Muscle layer of colon (tissue), 2 donors: ENCODE measurements around the gene MAN1C1.
"Not testable (repeated sequence)": the region's sequence is repeated elsewhere in the genome, so short reads cannot be mapped to it uniquely, and the experiment has no call there.

Experiments
- H3K27ac ChIP-seq: one replicate; pipeline ENCODE4 v1.7.0; 2013; ENCODE audit warnings: low read depth, mild to moderate bottlenecking, low read length, moderate library complexity
- H3K27me3 ChIP-seq, 2 donors: one replicate each; pipeline ENCODE4 v1.7.0; 2013; ENCODE audit warnings: low read length in 2 of 2, mild to moderate bottlenecking in 2 of 2; ENCODE audit not compliant: insufficient read depth in 2 of 2, control insufficient read depth in 1 of 2
- H3K36me3 ChIP-seq: one replicate; pipeline ENCODE4 v1.7.0; 2013; ENCODE audit warnings: mild to moderate bottlenecking, low read length; ENCODE audit not compliant: insufficient read depth
- H3K4me1 ChIP-seq: one replicate; pipeline ENCODE4 v1.7.0; 2013; ENCODE audit warnings: mild to moderate bottlenecking, low read length; ENCODE audit not compliant: insufficient read depth
- H3K4me3 ChIP-seq, 2 donors: one replicate each; pipeline ENCODE4 v1.7.0; 2013; ENCODE audit warnings: low read length in 2 of 2, low read depth in 1 of 2, mild to moderate bottlenecking in 1 of 2, moderate library complexity in 1 of 2
- H3K9ac ChIP-seq: one replicate; pipeline ENCODE4 v1.7.0; 2013; ENCODE audit warnings: low read length
- H3K9me3 ChIP-seq: one replicate; pipeline ENCODE4 v1.7.0; 2013; ENCODE audit warnings: mild to moderate bottlenecking, low read length
- donor health status: abdominal sarcoma.
- donor health status: Adenocarcinoma of cecum.

MAN1C1 gene

DNA sequence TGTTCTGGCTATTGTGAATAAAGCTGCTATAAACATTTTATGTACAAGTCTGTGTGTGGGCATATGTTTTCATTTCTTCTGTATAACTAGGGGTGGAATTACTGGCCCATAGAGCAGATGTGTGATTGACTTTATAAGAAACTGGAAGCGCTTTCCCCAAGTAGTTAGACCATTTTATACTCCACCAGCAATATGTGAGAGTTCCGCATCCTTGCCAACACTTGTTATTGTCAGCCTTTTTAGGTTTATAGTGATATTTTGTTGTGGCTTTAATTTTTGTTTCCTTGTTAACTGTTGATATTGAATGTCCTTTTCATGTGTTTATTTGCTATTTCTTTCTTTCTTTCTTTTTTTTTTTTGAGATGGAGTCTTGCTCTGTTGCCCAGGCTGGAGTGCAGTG is 9.4 kb downstream of the MAN1C1 start:
- no peaks in the 10 kb centered on the region for H3K27me3 ChIP-seq
- no peak overlapping the region for H3K9ac ChIP-seq
- peaks cover 7% of the 10 kb centered on the region for H3K36me3 ChIP-seq
- no peaks in the 10 kb centered on the region for H3K9me3 ChIP-seq
- H3K4me1 ChIP-seq = peaks cover 22% of the 10 kb centered on the region
- H3K27ac ChIP-seq = no peak overlapping the region
- H3K4me3 ChIP-seq = no peak overlapping the region

DNA sequence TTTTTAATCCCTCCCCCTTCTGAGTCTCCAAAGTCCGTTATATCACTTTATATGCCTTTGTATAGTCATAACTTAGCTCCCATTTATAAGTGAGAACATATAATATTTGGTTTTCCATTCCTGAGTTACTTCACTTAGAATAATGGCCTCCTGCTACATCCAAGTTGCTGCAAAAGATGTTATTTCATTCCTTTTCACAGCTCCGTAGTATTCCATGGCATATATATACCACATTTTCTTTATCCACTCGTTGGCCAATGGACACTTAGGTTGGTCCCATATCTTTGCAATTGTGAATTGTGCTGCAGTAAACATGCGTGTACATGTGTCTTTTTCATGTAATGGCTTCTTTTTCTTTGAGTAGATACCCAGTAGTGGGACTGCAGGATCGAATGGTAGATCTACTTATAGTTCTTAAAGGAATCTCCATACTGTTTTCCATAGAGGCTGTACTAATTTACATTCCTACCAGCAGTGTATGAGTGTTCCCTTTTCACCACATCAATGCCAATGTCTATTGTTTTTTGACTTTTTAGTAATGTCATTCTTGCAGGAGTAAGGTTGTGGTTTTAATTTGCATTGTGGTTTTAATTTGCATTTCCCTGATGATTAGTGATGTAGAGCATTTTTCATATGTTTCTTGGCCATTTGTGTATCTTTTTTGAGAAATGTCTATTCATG is 12.3 kb downstream of the MAN1C1 start:
- Histone ChIP-seq H3K36me3 (peaks cover 7% of the 10 kb centered on the region), H3K9ac (no peak overlapping the region), H3K4me3 (no peak overlapping the region), H3K4me1 (no peaks in the 10 kb centered on the region), H3K27ac (no peak overlapping the region), H3K27me3 (no peaks in the 10 kb centered on the region), H3K9me3 (no peaks in the 10 kb centered on the region)

DNA sequence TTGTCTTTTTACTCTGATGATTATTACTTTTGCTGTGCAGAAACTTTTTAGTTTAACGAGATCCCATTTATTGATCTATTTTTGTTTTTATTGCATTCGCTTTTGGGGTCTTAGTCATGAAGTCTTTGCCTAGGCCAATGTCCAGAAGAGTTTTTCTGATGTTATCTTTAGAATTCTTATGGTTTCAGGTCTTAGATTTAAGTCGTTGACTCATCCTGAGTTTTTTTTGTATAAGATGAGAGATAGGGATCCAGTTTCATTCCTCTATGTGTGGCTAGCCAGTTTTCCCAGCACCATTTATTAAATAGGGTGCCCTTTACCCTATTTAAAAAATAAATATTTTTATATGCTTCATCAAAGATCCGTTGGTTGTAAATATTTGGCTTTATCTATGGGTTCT is 13.2 kb downstream of the MAN1C1 start:
- peaks cover 7% of the 10 kb centered on the region for H3K36me3 ChIP-seq
- H3K9me3 ChIP-seq = no peaks in the 10 kb centered on the region
- no peak overlapping the region for H3K4me3 ChIP-seq
- no peak overlapping the region for H3K9ac ChIP-seq
- no peaks in the 10 kb centered on the region for H3K27me3 ChIP-seq
- no peak overlapping the region for H3K27ac ChIP-seq
- H3K4me1 ChIP-seq = no peaks in the 10 kb centered on the region

DNA sequence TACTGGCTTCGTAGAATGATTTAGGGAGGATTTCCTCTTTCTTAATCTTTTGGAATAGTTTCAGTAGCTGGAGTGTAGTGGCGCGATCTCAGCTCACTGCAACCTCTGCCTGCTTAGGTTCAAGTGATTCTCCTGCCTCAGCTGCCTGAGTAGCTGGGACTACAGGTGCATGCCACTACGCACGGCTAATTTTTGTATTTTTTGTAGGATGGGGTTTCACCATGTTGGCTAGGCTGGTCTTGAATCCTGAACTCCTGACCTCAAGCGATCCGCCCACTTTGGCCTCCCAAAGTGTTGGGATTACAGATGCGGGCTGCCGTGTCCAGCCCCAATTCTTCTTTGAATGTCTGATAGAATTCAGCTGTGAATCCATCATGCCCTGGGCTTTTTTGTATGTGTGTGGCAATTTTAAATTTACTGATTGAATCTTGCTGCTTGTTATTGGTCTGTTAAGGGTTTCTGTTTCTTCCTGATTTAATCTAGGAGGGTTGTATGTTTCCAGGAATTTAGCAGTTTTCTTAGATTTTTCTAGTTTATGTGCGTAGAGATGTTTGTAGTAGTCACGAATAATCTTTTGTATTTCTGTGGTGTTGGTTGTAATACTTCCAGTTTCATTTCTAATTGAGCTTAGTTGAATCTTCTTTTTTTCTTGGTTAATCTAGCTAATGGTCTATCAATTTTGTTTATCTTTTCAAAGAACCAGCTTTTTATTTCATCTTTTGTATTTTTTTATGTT is 15.3 kb downstream of the MAN1C1 start:
- no peaks in the 10 kb centered on the region for H3K36me3 ChIP-seq
- no peaks in the 10 kb centered on the region for H3K27me3 ChIP-seq
- H3K9ac ChIP-seq = no peak overlapping the region
- H3K4me3 ChIP-seq = no peak overlapping the region
- no peaks in the 10 kb centered on the region for H3K4me1 ChIP-seq
- H3K9me3 ChIP-seq = no peaks in the 10 kb centered on the region
- no peak overlapping the region for H3K27ac ChIP-seq

DNA sequence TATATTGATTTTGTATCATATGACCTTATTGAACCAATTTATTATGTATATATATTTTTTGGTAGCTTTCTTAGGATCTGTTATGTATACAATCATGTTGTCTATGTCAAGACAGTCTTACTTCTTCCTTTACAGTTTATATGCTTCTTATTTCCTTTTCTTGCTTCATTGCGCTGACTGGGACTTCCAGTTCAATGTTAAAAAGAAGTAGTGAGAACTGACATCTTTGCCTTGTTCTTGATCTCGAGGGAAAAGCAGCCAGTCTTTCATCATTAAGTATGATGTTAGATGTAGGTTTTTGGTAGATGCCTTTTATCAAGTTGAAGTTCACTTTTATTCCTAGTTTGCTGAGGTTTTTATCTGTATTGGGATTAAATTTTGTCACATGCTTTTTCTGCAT is 17.5 kb downstream of the MAN1C1 start:
- Histone ChIP-seq H3K4me3 (no peak overlapping the region), H3K27me3 (no peaks in the 10 kb centered on the region), H3K4me1 (no peaks in the 10 kb centered on the region), H3K27ac (no peak overlapping the region), H3K36me3 (no peaks in the 10 kb centered on the region), H3K9ac (no peak overlapping the region), H3K9me3 (no peaks in the 10 kb centered on the region)

DNA sequence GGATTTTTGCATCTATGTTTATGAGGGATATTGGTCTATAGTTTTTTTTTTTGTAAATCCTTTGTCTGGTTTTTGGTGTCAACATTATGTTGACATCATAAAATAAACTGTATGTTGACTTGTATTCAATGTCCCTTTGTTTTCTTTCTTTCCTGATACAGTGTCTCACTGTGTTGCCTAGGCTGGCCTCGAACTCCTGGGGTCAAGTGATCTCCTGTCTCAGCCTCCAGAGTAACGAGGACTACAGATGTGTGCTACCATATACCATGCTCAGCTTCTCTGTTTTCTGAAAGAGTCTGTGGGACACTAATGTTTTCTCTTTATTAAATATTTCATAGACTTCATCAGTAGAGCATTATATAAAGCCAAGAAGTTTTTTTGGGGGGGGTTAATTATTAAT is 18.3 kb downstream of the MAN1C1 start:
- no peak overlapping the region for H3K27ac ChIP-seq
- no peak overlapping the region for H3K9ac ChIP-seq
- no peaks in the 10 kb centered on the region for H3K27me3 ChIP-seq
- H3K4me3 ChIP-seq = no peak overlapping the region
- no peaks in the 10 kb centered on the region for H3K36me3 ChIP-seq
- no peaks in the 10 kb centered on the region for H3K9me3 ChIP-seq
- H3K4me1 ChIP-seq = no peaks in the 10 kb centered on the region

DNA sequence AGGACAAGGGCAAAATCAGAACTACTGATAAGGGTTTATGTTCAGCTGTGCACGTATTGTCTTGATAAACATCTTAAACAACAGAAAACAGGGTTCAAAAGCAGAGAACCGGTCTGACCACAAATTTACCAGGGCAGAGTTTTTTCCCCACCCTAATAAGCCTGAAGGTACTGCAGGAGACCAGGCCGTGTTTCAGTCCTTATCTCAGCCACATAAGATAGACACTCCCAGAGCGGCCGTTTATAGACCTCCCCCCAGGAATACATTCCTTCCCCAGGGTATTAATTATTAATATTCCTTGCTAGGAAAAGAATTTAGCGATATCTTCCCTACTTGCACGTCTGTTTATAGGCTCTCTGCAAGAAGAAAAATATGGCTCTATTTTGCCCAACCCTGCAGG is 19.6 kb downstream of the MAN1C1 start:
- H3K9ac ChIP-seq, H3K4me3 ChIP-seq, H3K27me3 ChIP-seq, H3K36me3 ChIP-seq, H3K9me3 ChIP-seq, H3K4me1 ChIP-seq, H3K27ac ChIP-seq: not testable (repeated sequence)

DNA sequence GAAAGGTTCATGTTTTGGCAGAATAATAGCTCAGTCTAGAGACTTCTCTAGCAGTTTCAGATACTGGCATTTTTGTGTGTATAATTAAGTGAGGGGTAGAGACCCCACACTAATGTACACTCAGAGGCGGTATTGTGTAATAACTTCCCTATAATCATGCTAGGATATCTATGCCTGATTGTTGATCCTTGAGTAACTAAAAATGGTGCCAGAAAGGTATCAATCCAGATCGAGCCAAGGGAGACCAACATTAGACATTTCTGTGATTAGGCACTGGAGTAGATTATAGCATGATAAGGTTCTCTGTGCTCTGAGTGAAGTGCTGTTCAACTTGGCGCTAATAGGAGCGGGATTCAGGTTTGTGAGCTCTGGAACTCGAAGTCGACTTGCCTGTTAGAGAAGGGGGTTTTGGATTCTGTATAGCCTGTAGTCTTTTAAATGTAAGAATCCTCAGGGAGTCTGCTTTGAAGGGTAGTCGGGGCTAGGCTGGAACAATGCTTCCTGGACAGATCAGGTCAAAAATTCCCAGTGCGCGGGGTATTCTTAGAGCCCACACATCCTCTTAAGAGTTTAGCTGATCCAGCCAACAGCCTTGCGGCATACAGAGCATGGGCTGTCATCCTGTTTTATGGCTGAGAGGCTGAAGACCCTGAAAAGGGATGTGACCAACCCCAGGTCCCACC is 24.2 kb downstream of the MAN1C1 start:
- Histone ChIP-seq H3K9me3 (no peaks in the 10 kb centered on the region), H3K27me3 (no peaks in the 10 kb centered on the region), H3K27ac (no peak overlapping the region), H3K4me1 (peaks cover 18% of the 10 kb centered on the region), H3K9ac (no peak overlapping the region), H3K4me3 (no peak overlapping the region), H3K36me3 (peaks cover 6% of the 10 kb centered on the region)

DNA sequence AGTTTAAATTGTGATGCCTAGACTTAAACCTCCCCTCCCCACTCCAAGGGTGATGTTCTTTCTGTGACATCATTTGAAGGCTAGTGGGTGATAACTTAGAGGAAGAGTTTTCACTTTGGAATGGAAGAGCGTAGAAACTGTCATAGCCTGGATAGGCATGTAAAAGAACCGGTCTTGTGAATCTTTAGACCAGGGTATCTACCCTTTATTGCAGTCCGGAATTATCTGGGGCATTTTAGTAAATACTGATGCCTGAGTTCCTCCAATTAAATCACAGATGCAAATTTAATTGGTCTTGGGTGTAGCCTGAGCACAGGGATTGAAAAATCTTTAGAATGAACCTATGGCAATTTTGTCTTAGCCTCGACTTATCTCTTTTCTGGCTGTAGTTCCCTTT is 24.7 kb downstream of the MAN1C1 start:
- Histone ChIP-seq H3K4me3 (no peak overlapping the region), H3K9ac (no peak overlapping the region), H3K36me3 (peaks cover 11% of the 10 kb centered on the region), H3K4me1 (peaks cover 18% of the 10 kb centered on the region), H3K27me3 (no peaks in the 10 kb centered on the region), H3K9me3 (no peaks in the 10 kb centered on the region), H3K27ac (no peak overlapping the region)

DNA sequence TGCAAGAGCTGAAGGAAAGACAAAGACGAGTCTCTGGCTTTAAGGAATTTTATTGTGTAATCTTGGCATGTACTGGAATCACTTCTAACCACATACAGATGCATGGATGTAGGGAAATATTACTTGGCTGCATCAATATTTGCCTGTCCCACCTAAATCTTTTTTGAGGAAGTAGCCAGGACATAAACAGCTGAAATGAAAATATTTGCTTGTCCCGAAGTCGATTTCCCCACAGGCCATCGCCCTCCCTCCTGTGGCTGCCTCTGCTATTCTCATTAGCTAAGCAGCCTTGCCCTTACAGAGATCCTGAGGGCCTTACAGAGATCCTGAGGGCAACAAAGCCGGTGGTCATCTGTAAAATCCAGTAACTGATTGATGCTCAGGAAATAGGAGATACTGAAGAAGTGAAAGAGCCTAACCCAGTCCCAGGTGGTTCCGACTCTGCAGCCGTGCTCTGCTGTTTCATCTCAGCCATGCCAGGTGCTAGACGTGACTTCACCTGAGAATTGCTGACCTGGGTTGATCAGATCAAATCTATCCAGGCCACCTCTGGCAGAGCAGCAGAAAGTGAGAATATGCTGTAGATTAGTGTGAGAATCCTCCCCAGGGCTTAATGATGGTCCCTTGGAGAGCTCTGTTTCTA is 25.5 kb downstream of the MAN1C1 start:
- H3K4me3 ChIP-seq = no peak overlapping the region
- no peak overlapping the region for H3K27ac ChIP-seq
- H3K9ac ChIP-seq = no peak overlapping the region
- H3K4me1 ChIP-seq = peaks cover 18% of the 10 kb centered on the region
- H3K27me3 ChIP-seq = no peaks in the 10 kb centered on the region
- no peaks in the 10 kb centered on the region for H3K9me3 ChIP-seq
- peaks cover 11% of the 10 kb centered on the region for H3K36me3 ChIP-seq

DNA sequence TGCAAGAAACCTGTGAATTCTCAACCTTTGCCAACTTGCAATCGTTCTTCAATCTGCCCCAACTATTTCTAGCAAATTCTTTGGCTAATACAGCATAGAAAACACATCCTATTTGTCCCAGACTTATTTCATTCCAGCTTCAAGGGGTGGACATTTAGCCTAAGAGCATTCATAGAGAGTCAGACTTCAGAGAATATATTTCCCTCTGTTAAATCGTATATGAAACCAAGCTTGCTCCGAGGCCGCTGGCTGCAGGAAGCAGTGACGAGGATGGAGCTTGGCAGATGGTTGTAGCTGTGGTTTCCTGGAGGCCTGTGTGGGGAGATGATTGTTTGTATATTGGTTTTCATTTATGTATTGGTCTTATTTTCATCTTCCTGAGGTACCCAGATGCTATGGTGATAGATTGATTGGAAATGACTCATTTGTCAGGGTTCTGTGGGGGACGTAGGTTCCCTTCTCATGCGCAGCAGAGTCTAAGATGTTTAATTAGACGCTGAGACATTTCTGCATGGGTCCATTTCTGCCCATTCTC is 26.1 kb downstream of the MAN1C1 start:
- Histone ChIP-seq H3K4me1 (peaks cover 18% of the 10 kb centered on the region), H3K9ac (no peak overlapping the region), H3K27ac (no peak overlapping the region), H3K27me3 (no peaks in the 10 kb centered on the region), H3K9me3 (no peaks in the 10 kb centered on the region), H3K4me3 (no peak overlapping the region), H3K36me3 (peaks cover 11% of the 10 kb centered on the region)
